Neuronal stem cell (in vitro differentiated cells): ENCODE results near the gene DOCK9.

ENCODE experiments used
- DNase-seq: peaks from one replicate; pipeline ENCODE4 v3.0.0-alpha.2; 2013; ENCODE audit warnings: low spot score
- H2AFZ ChIP-seq: one replicate; pipeline ENCODE4 v1.6.1; 2013; ENCODE audit warnings: mild to moderate bottlenecking, low read length, inconsistent platforms
- H2AK5ac ChIP-seq: 2 replicates; pipeline ENCODE4 v1.6.1; 2013; ENCODE audit warnings: low read depth, mild to moderate bottlenecking, inconsistent platforms, low read length, moderate library complexity, mixed read lengths
- H2BK120ac ChIP-seq: 2 replicates; pipeline ENCODE4 v1.6.1; 2013; ENCODE audit warnings: low read depth, mild to moderate bottlenecking, inconsistent platforms, low read length, moderate library complexity, mixed read lengths
- H2BK12ac ChIP-seq: one replicate; pipeline ENCODE4 v1.6.1; 2013; ENCODE audit warnings: low read length, inconsistent platforms
- H2BK15ac ChIP-seq: 2 replicates; pipeline ENCODE4 v1.6.1; 2013; ENCODE audit warnings: mild to moderate bottlenecking, low read length, inconsistent platforms, mixed read lengths
- H2BK5ac ChIP-seq: one replicate; pipeline ENCODE4 v1.6.1; 2013; ENCODE audit warnings: inconsistent platforms, mild to moderate bottlenecking, low read length, moderate library complexity
- H3K14ac ChIP-seq: one replicate; pipeline ENCODE4 v1.6.1; 2013; ENCODE audit warnings: low read length, inconsistent platforms
- H3K18ac ChIP-seq: 2 replicates; pipeline ENCODE4 v1.6.1; 2013; ENCODE audit warnings: low read length, inconsistent platforms
- H3K23ac ChIP-seq: 2 replicates; pipeline ENCODE4 v1.6.1; 2013; ENCODE audit warnings: low read depth, mild to moderate bottlenecking, mixed read lengths, low read length, inconsistent platforms; ENCODE audit not compliant: poor library complexity
- H3K27ac ChIP-seq: replicated peaks from 3 replicates; pipeline ENCODE4 v1.5.1; 2013; ENCODE audit warnings: low read length, inconsistent platforms
- H3K27me3 ChIP-seq, 3 experiments: 2 replicates each; pipeline ENCODE4 v1.6.1; 2013; ENCODE audit warnings: low read length in 3 of 3, mild to moderate bottlenecking in 2 of 3, inconsistent platforms in 1 of 3, low read depth in 1 of 3, mixed read lengths in 1 of 3, moderate library complexity in 1 of 3; ENCODE audit not compliant: control insufficient read depth in 3 of 3, insufficient read depth in 3 of 3
- H3K36me3 ChIP-seq, 2 donors: replicated peaks in 1 of 2; 2 replicates each; pipeline ENCODE4 v1.6.1; 2013; ENCODE audit warnings: low read length in 2 of 2; ENCODE audit not compliant: control insufficient read depth in 2 of 2, insufficient read depth in 2 of 2
- H3K4ac ChIP-seq: 2 replicates; pipeline ENCODE4 v1.6.1; 2013; ENCODE audit warnings: inconsistent platforms, mild to moderate bottlenecking, low read length, moderate library complexity
- H3K4me1 ChIP-seq, 2 donors: 1 replicate in 1 of 2; 2 replicates in 1 of 2; pipeline ENCODE4 v1.6.1; 2013; ENCODE audit warnings: low read length in 2 of 2, low read depth in 1 of 2; ENCODE audit not compliant: control insufficient read depth in 2 of 2, insufficient read depth in 1 of 2
- H3K4me2 ChIP-seq: one replicate; pipeline ENCODE4 v1.6.1; 2013; ENCODE audit warnings: mild to moderate bottlenecking, low read length, inconsistent platforms; ENCODE audit not compliant: insufficient read depth, poor library complexity, severe bottlenecking
- H3K4me3 ChIP-seq, 2 donors: 2 replicates each; pipeline ENCODE4 v1.5.1; 2013; ENCODE audit warnings: low read length in 2 of 2, mild to moderate bottlenecking in 2 of 2, inconsistent platforms in 1 of 2, moderate library complexity in 1 of 2
- H3K79me1 ChIP-seq: one replicate; pipeline ENCODE4 v1.6.1; 2013; ENCODE audit warnings: low read depth, mild to moderate bottlenecking, inconsistent platforms, low read length, moderate library complexity
- H3K9ac ChIP-seq: one replicate; pipeline ENCODE4 v1.6.1; 2013; ENCODE audit warnings: mild to moderate bottlenecking, low read depth, low read length, inconsistent platforms; ENCODE audit not compliant: poor library complexity
- H3K9me3 ChIP-seq, 2 donors: replicated peaks in 1 of 2; 2 replicates each; pipeline versions ENCODE3 to v1.6.1; 2013; ENCODE audit warnings: low read length in 2 of 2, mild to moderate bottlenecking in 2 of 2, inconsistent platforms in 1 of 2, low read depth in 1 of 2, mixed read lengths in 1 of 2, moderate library complexity in 1 of 2; ENCODE audit not compliant: control insufficient read depth in 2 of 2, insufficient read depth in 1 of 2
- H4K8ac ChIP-seq: one replicate; pipeline ENCODE4 v1.6.1; 2013; ENCODE audit warnings: low read depth, mild to moderate bottlenecking, inconsistent platforms, low read length, moderate library complexity
- H4K91ac ChIP-seq: one replicate; pipeline ENCODE4 v1.6.1; 2013; ENCODE audit warnings: low read length, low read depth, mild to moderate bottlenecking, inconsistent platforms; ENCODE audit not compliant: poor library complexity
- WGBS, 2 donors: extraction: QIAGEN DNeasy Blood & Tissue Kit; methylation state at CpG; one replicate each; pipeline ENCODE4 v1.1.7; 2013; ENCODE audit warnings: missing lambda C conversion rate in 2 of 2, mixed read lengths in 1 of 2; ENCODE audit not compliant: insufficient read length in 2 of 2, insufficient replicate concordance in 1 of 2; ENCODE audit errors: extremely low coverage in 2 of 2; 5-methylcytosine and 5-hydroxymethylcytosine counted together

DOCK9 gene

DNA sequence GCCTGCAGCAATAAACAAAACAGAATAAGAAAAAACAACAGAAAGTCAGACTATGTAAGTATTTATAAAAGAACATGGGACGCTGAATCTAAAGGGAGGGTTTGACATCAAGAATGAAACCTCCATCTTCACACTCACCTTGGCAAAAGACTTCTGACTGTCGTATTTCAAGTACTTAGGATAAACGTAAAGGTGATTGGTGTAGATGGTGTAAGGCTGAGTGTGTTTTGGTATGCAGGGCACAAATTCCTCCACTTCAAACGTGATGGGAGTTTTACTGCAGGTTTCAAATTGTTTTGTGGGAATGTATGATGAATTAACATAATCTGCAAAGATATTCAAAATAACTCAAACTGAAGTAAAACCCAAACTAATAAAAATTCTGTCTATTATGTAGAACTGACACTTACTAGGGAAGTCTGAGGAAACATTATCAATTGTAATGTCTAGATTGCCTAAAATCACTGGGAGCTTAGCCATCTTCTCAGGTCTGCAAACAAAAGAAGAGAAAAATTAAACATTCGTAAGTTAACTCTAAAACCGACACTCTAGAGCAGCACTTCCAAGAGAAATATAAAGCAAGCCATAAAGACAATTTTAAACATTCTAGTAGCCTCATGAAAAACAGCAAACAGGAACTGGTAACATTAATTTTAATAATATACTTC, 89.5 kb downstream of the DOCK9 start:
- Histone ChIP-seq H3K9ac (no peak overlapping the region), H3K14ac (no peak overlapping the region), H3K27ac (no peak overlapping the region), H3K9me3 (no peaks in the 10 kb centered on the region), H3K4me1 (peaks cover 3 to 7% of the 10 kb centered on the region in 2 donors), H3K27me3 (no peaks in the 10 kb centered on the region), H3K23ac (no peak overlapping the region), H4K8ac (no peak overlapping the region), H3K4me3 (no peak overlapping the region), H3K4me2 (no peak overlapping the region), H2BK120ac (no peak overlapping the region), H3K4ac (no peak overlapping the region), H2BK12ac (no peak overlapping the region), H2BK5ac (no peak overlapping the region), H2AK5ac (no peak overlapping the region), H3K18ac (no peak overlapping the region), H2BK15ac (no peak overlapping the region), H3K79me1 (no peaks in the 10 kb centered on the region), H3K36me3 (no peaks in the 10 kb centered on the region), H4K91ac (no peak overlapping the region), H2AFZ (no peak overlapping the region)
- DNase-seq, result no peak
- WGBS, 2 donors, result no CpG with 5 or more reads among the region's 6 CpGs

- no peak overlapping the region for H2BK15ac ChIP-seq
- no peak overlapping the region for H3K4me3 ChIP-seq
- no peak overlapping the region for H3K14ac ChIP-seq
- no peak overlapping the region for H4K91ac ChIP-seq
- no peak overlapping the region for H3K4ac ChIP-seq
- H3K23ac ChIP-seq, result no peak overlapping the region
- H3K18ac ChIP-seq, result no peak overlapping the region
- H3K4me2 ChIP-seq, result no peak overlapping the region
- H2BK120ac ChIP-seq, result no peak overlapping the region
- no peak for DNase-seq
- no peak overlapping the region for H2BK12ac ChIP-seq
- no peak overlapping the region for H2BK5ac ChIP-seq
- no peaks in the 10 kb centered on the region for H3K27me3 ChIP-seq
- H3K4me1 ChIP-seq, result peaks cover 0 to 2% of the 10 kb centered on the region in 2 donors
- no peak overlapping the region for H2AK5ac ChIP-seq
- H3K9me3 ChIP-seq, result no peaks in the 10 kb centered on the region
- no peak overlapping the region for H3K9ac ChIP-seq
- no peaks in the 10 kb centered on the region for H3K79me1 ChIP-seq
- no CpG with 5 or more reads among the region's 9 CpGs for WGBS, 2 donors
- H3K27ac ChIP-seq, result no peak overlapping the region
- H4K8ac ChIP-seq, result no peak overlapping the region
- H2AFZ ChIP-seq, result no peak overlapping the region
- no peaks in the 10 kb centered on the region for H3K36me3 ChIP-seq
Measured at GRCh38 chr13:98886587-98887230, 91.2 kb downstream of the DOCK9 start.

- H3K4me3 ChIP-seq, result no peak overlapping the region
- no peak overlapping the region for H3K4ac ChIP-seq
- WGBS, 2 donors, result no CpG with 5 or more reads among the region's 6 CpGs
- no peak overlapping the region for H2AK5ac ChIP-seq
- no peaks in the 10 kb centered on the region for H3K79me1 ChIP-seq
- H4K8ac ChIP-seq, result no peak overlapping the region
- H2BK12ac ChIP-seq, result no peak overlapping the region
- no peak overlapping the region for H3K23ac ChIP-seq
- no peak overlapping the region for H4K91ac ChIP-seq
- no peaks in the 10 kb centered on the region for H3K27me3 ChIP-seq
- H3K4me1 ChIP-seq, result peaks cover 0 to 2% of the 10 kb centered on the region in 2 donors
- H3K9me3 ChIP-seq, result no peaks in the 10 kb centered on the region
- no peak overlapping the region for H3K4me2 ChIP-seq
- H3K9ac ChIP-seq, result no peak overlapping the region
- H2BK15ac ChIP-seq, result no peak overlapping the region
- no peak overlapping the region for H3K27ac ChIP-seq
- H3K18ac ChIP-seq, result no peak overlapping the region
- no peak overlapping the region for H2BK120ac ChIP-seq
- no peak for DNase-seq
- H3K36me3 ChIP-seq, result no peaks in the 10 kb centered on the region
- no peak overlapping the region for H2AFZ ChIP-seq
- no peak overlapping the region for H3K14ac ChIP-seq
- H2BK5ac ChIP-seq, result no peak overlapping the region
Measured at GRCh38 chr13:98885600-98885999, 92.3 kb downstream of the DOCK9 start.

DNA sequence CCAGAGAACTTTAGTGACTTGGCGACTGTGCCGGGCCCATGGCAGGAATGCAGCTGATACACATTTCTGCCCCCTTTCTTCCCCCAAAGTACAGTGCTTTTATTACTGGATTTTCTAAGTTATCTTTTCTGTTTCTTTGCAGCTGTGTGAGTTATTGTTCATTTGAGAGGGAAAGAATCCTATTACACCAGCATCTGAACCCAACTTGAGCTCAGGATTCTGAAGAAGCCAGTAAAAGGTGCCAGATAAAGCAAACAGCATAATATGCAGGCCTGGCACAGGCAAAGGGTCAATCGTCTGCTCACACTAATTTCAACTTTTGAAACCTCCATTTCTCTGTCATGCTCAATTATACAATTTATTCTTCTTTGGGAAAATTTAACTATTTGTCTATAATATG, 93.9 kb downstream of the DOCK9 start:
- no peak overlapping the region for H2BK120ac ChIP-seq
- H3K27ac ChIP-seq, result no peak overlapping the region
- no peak overlapping the region for H3K9ac ChIP-seq
- H2AFZ ChIP-seq, result no peak overlapping the region
- WGBS, 2 donors, result no CpG with 5 or more reads among the region's 3 CpGs
- H3K4me1 ChIP-seq, result no peaks in the 10 kb centered on the region
- no peak overlapping the region for H3K14ac ChIP-seq
- H3K79me1 ChIP-seq, result no peaks in the 10 kb centered on the region
- no peaks in the 10 kb centered on the region for H3K9me3 ChIP-seq
- H3K18ac ChIP-seq, result no peak overlapping the region
- H2AK5ac ChIP-seq, result no peak overlapping the region
- no peak for DNase-seq
- no peak overlapping the region for H2BK12ac ChIP-seq
- no peak overlapping the region for H3K4me2 ChIP-seq
- H2BK15ac ChIP-seq, result no peak overlapping the region
- no peak overlapping the region for H3K4me3 ChIP-seq
- no peak overlapping the region for H3K23ac ChIP-seq
- H3K27me3 ChIP-seq, result no peaks in the 10 kb centered on the region
- no peak overlapping the region for H4K8ac ChIP-seq
- no peak overlapping the region for H3K4ac ChIP-seq
- H3K36me3 ChIP-seq, result no peaks in the 10 kb centered on the region
- H4K91ac ChIP-seq, result no peak overlapping the region
- no peak overlapping the region for H2BK5ac ChIP-seq
